GM23338 (cell line): ENCODE measurements around the gene CSNK1G1. TPM values are rescaled to one million over a fixed set of nuclear protein-coding genes. Genes with fewer than 3 reads are reported as not detected.

ENCODE experiments used
- ATAC-seq: fragments of 200-7000 bp; cut with Tn5 transposase; 3 replicates; pipeline ENCODE4 v1.9.1; 2020
- DNase-seq: peaks from one replicate; pipeline ENCODE4 v3.0.0-alpha.2; 2015; ENCODE audit warnings: low spot score
- H2AFZ ChIP-seq: fragments of 200-600 bp; sonication (generic); 2 replicates; pipeline ENCODE4 v1.8.0; 2016; ENCODE audit warnings: antibody characterized with exemption, mild to moderate bottlenecking, moderate library complexity
- H3F3A ChIP-seq: fragments of 200-600 bp; sonication (generic); replicated peaks from 2 replicates; pipeline ENCODE4 v1.8.0; 2017; ENCODE audit warnings: antibody characterized with exemption, mixed run types, low read depth
- H3K27ac ChIP-seq: fragments of 200-600 bp; sonication (generic); 2 replicates; pipeline ENCODE4 v1.6.1; 2016; ENCODE audit warnings: low read depth
- H3K27me3 ChIP-seq: fragments of 200-600 bp; sonication (generic); 2 replicates; pipeline ENCODE4 v1.8.0; 2016; ENCODE audit warnings: mild to moderate bottlenecking, mixed run types, moderate library complexity; ENCODE audit not compliant: insufficient read depth
- H3K36me3 ChIP-seq: fragments of 200-600 bp; sonication (generic); 2 replicates; pipeline ENCODE4 v1.8.0; 2016; ENCODE audit warnings: mild to moderate bottlenecking; ENCODE audit not compliant: insufficient read depth
- H3K4me1 ChIP-seq: fragments of 200-600 bp; sonication (generic); 2 replicates; pipeline ENCODE4 v1.8.0; 2016; ENCODE audit warnings: mild to moderate bottlenecking, moderate library complexity; ENCODE audit not compliant: insufficient read depth
- H3K4me2 ChIP-seq: fragments of 200-600 bp; sonication (generic); 2 replicates; pipeline ENCODE4 v1.7.1; 2017; ENCODE audit warnings: mixed run types
- H3K4me3 ChIP-seq: fragments of 200-600 bp; sonication (generic); 2 replicates; pipeline ENCODE4 v1.6.1; 2016; ENCODE audit warnings: mixed run types
- H3K79me2 ChIP-seq: fragments of 200-600 bp; sonication (generic); replicated peaks from 2 replicates; pipeline ENCODE4 v1.8.0; 2017; ENCODE audit warnings: mild to moderate bottlenecking; ENCODE audit not compliant: insufficient read depth
- H3K9me2 ChIP-seq: fragments of 200-600 bp; sonication (generic); 2 replicates; pipeline ENCODE4 v1.8.0; 2017; ENCODE audit not compliant: insufficient read depth
- H4K20me1 ChIP-seq: fragments of 200-600 bp; sonication (generic); replicated peaks from 2 replicates; pipeline ENCODE4 v1.8.0; 2017; ENCODE audit warnings: mild to moderate bottlenecking; ENCODE audit not compliant: insufficient read depth
- H3K27ac Mint-ChIP-seq: 2 replicates; pipeline ENCODE4 v1.8.0; 2020; ENCODE audit warnings: inconsistent platforms, mild to moderate bottlenecking, moderate library complexity, mixed read lengths
- H3K27me3 Mint-ChIP-seq: 3 replicates; pipeline ENCODE4 v1.8.0; 2022; ENCODE audit warnings: low read depth, mild to moderate bottlenecking, moderate library complexity, mixed read lengths, inconsistent platforms; ENCODE audit not compliant: insufficient read depth, poor library complexity
- H3K36me3 Mint-ChIP-seq: 3 replicates; pipeline ENCODE4 v1.8.0; 2021; ENCODE audit warnings: low read depth, mild to moderate bottlenecking, inconsistent platforms, moderate library complexity, mixed read lengths
- H3K4me1 Mint-ChIP-seq: 3 replicates; pipeline ENCODE4 v1.8.0; 2020; ENCODE audit warnings: mild to moderate bottlenecking, inconsistent platforms, mixed read lengths
- H3K4me3 Mint-ChIP-seq: 3 replicates; pipeline ENCODE4 v1.8.0; 2021; ENCODE audit warnings: moderate library complexity, mild to moderate bottlenecking, inconsistent platforms, mixed read lengths
- H3K9me3 Mint-ChIP-seq: 3 replicates; pipeline ENCODE4 v1.8.0; 2020; ENCODE audit warnings: moderate library complexity, mild to moderate bottlenecking, inconsistent platforms, mixed read lengths
- CREB1 ChIP-seq: fragments of 250-450 bp; sonication (Bioruptor Pico); IDR thresholded peaks from 2 replicates; pipeline ENCODE4 v1.5.0; 2020; ENCODE audit warnings: low read depth, mild to moderate bottlenecking, moderate library complexity
- CTCF ChIP-seq, 2 experiments: fragments of 200-600 bp in 1 of 2; sonication (generic) in 1 of 2; conservative IDR thresholded peaks; 2 replicates each; pipeline versions ENCODE4 v1.5.1 to v1.6.1; 2016 to 2017; ENCODE audit warnings: antibody characterized with exemption in 2 of 2, low read depth in 2 of 2, mild to moderate bottlenecking in 2 of 2, moderate library complexity in 1 of 2
- ETS1 ChIP-seq: IDR thresholded peaks from 2 replicates; pipeline ENCODE4 v1.6.1; 2016; ENCODE audit warnings: antibody characterized with exemption
- EZH2 ChIP-seq: fragments of 200-600 bp; sonication (generic); IDR thresholded peaks from one replicate; pipeline ENCODE4 v1.8.0; 2017; ENCODE audit warnings: antibody characterized with exemption, mild to moderate bottlenecking, low read depth; ENCODE audit not compliant: unreplicated experiment
- EZH2phosphoT487 ChIP-seq: fragments of 200-600 bp; sonication (generic); IDR thresholded peaks from one replicate; pipeline ENCODE4 v1.8.1; 2018; ENCODE audit warnings: antibody characterized with exemption; ENCODE audit not compliant: unreplicated experiment
- JUNB ChIP-seq: IDR thresholded peaks from one replicate; pipeline ENCODE4 v1.6.1; 2016; ENCODE audit warnings: antibody characterized with exemption; ENCODE audit not compliant: unreplicated experiment
- NANOG ChIP-seq: IDR thresholded peaks from 2 replicates; pipeline ENCODE4 v1.6.1; 2016; ENCODE audit warnings: antibody characterized with exemption, borderline replicate concordance
- POLR2AphosphoS5 ChIP-seq: IDR thresholded peaks from 2 replicates; pipeline ENCODE4 v1.6.1; 2016; ENCODE audit warnings: antibody characterized with exemption, low read depth
- REST ChIP-seq: IDR thresholded peaks from one replicate; pipeline ENCODE4 v1.6.1; 2018; ENCODE audit warnings: antibody characterized with exemption; ENCODE audit not compliant: unreplicated experiment
- STAT1 ChIP-seq: IDR thresholded peaks from one replicate; pipeline ENCODE4 v1.6.1; 2016; ENCODE audit warnings: antibody characterized with exemption; ENCODE audit not compliant: unreplicated experiment
- ZNF114 ChIP-seq: fragments of 250-450 bp; sonication (Bioruptor Pico); IDR thresholded peaks from 2 replicates; pipeline ENCODE4 v1.5.0; 2020; ENCODE audit warnings: mild to moderate bottlenecking, moderate library complexity
- ZNF331 ChIP-seq: fragments of 250-450 bp; sonication (Bioruptor Pico); IDR thresholded peaks from 2 replicates; pipeline ENCODE4 v1.5.0; 2020; ENCODE audit warnings: low read depth, mild to moderate bottlenecking, moderate library complexity
- ZNF462 ChIP-seq: fragments of 250-450 bp; sonication (Bioruptor Pico); IDR thresholded peaks from 2 replicates; pipeline ENCODE4 v1.5.0; 2020; ENCODE audit warnings: mild to moderate bottlenecking, moderate library complexity
- polyA plus RNA-seq: library from polyadenylated mRNA; unstranded; fragments of >200 nt; fragmentation: Nextera tagmentation; extraction: Ambion mirVana; gene quantifications from 2 replicates; pipeline ENCODE4 v1.2.1, GENCODE V29; 2016
- total RNA-seq: library from RNA; depleted of rRNA; stranded (reverse); fragments of >200 nt; shearing (Covaris generic); gene quantifications from 2 replicates; pipeline ENCODE4 v1.2.3, GENCODE V29; 2014

The CSNK1G1 gene
- total and polyA plus RNA-seq, 2 experiments from 2014 or later = 9.3 to 13.4 TPM

- Histone ChIP-seq H3K4me2 (no peak overlapping the region), H4K20me1 (no peaks in the 10 kb centered on the region; the same call in 1 of the 2 replicates), H3K4me3 (no peak overlapping the region), H3K27ac (no peak overlapping the region), H3K36me3 (no peaks in the 10 kb centered on the region), H3K9me2 (no peaks in the 10 kb centered on the region), H3K79me2 (peaks cover 72% of the 10 kb centered on the region), H3F3A (no peaks in the 10 kb centered on the region), H3K27me3 (no peaks in the 10 kb centered on the region), H2AFZ (no peak overlapping the region), H3K4me1 (no peaks in the 10 kb centered on the region)
- no peak for TF ChIP-seq JUNB
- TF ChIP-seq EZH2phosphoT487 = no peak
- TF ChIP-seq POLR2AphosphoS5 = no peak
- no peak for TF ChIP-seq CREB1 (CRISPR knock-in tag)
- TF ChIP-seq ZNF114 = no peak
- no peak for TF ChIP-seq EZH2
- TF ChIP-seq NANOG = no peak
- TF ChIP-seq ZNF462 (CRISPR knock-in tag) = no peak
- TF ChIP-seq REST = no peak
- no peak for TF ChIP-seq ZNF331
- TF ChIP-seq CTCF (conservative IDR thresholded peaks at IDR 0.05; ENCODE audit: low read depth in 2 of 2) = no peak
- TF ChIP-seq ETS1 = no peak
- no peak for TF ChIP-seq STAT1
- Mint-ChIP-seq H3K27ac (no peak overlapping the region), H3K4me3 (no peak overlapping the region), H3K9me3 (no peaks in the 10 kb centered on the region), H3K36me3 (peaks cover 9% of the 10 kb centered on the region; the same call in 2 of the 3 replicates), H3K27me3 (no peaks in the 10 kb centered on the region), H3K4me1 (no peaks in the 10 kb centered on the region)
- DNase-seq (no peak), ATAC-seq (no peak)
These were observed 7.5 kb downstream of the CSNK1G1 start for GRCh38 chr15:64348455-64348854.
